HG03108 (cell line): ENCODE measurements around the gene PIP5K1C.
"Not testable (repeated sequence)": the region's sequence is repeated elsewhere in the genome, so short reads cannot be mapped to it uniquely, and the experiment has no call there.

Source experiments
- ATAC-seq: cut with Tn5 transposase; IDR thresholded peaks from one replicate; pipeline ENCODE4 v1.9.1; 2021; ENCODE audit warnings: moderate library complexity; ENCODE audit not compliant: unreplicated experiment

The PIP5K1C gene

DNA sequence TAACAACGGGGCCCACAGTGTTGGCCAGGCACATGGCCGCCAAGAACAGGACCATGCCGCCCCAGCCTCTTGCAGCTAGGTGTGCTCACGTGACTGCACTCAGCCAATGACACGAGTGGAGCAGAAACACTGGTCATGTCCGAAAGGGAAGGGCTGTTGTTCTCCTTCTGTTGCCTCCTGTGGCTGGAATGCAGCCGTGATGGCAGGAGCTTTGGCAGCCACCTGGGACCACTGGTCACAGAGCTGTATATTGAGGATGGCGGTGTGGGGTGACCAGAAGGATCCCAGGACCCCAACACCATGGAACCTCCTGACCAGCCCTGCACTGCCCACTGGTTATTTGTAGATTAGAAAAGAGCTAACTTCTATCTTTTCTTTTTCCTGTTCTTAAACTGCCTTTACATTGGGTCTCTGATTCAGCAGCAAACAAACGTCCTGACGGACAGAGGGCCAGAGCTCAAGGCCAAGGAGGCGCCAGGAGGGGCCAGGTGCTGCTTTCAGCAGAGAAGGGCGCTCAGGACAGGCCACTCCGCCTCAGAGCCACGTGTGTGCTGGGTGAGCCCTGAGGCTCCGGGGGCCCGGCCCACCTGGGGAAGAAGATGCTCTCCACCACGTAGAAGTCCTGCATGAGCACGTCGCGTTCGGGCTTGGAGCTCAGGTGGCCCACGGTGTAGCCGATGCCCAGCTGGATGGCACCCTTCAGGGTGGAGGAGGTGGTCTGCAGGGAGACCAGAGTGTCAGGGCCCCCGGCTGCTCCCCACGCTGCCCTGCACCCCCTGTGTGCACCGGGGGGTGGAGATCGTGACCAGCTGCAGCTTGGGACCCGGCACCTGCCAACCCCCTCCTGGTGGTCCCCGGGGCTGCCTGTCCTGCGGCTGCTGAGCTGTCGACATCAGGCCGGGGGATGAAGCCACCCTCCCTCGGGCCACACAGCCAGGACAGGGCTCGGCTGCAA, 38.7 kb downstream of the PIP5K1C start:
- ATAC-seq: no peak

DNA sequence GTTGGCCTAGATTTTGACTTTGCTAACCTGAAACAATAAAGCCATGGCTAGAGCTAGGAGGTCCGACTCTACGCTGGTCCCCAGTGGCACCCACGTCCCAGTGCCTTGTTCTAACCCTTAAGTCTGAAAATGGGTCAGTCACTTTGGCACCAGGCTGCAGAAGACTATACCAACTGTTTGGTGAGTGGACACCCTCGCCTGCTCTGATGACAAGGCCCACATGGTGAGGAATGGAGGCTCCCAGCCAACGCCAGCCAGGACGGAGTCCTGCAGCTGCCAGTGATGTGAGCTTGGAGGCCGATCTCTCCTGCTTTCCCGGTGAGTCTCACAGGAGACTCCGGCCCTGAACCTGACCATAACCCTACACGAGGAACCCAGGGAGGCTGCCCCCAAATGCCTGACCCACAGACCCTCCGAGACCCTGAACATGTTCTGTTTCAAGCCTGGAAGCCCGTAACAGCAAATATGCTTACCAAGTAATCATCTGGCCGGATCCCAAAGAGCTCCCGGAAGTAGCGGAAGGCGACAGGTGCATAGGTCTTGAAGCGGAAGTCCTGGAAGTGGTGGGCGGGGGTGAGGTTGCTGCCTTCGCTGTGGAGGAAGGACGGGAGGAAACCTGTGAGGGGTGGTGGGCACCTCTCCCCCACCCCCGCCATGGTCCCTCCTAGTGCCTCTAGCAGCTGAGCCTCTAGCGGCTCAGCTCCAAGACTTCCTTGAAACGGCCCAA, 39.6 kb downstream of the PIP5K1C start:
- no peak for ATAC-seq

DNA sequence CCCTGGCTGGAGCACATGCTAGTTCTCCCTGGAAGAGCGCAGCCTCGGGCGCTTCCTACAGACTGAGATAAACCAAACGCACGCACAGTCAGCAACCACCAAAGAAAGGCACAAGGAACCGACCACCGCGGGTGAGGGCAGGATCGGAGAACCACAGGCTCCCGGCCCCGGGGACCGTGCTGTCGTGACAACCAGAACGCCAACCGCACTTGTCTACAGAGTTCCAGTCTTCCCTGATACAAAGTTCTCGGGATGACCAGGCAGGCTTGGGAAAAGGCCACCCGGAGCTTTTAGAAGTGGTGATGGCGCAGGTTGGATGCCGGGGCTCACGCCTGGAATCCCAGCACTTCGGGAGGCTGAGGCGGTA, 40.5 kb downstream of the PIP5K1C start:
- ATAC-seq: no peak

DNA sequence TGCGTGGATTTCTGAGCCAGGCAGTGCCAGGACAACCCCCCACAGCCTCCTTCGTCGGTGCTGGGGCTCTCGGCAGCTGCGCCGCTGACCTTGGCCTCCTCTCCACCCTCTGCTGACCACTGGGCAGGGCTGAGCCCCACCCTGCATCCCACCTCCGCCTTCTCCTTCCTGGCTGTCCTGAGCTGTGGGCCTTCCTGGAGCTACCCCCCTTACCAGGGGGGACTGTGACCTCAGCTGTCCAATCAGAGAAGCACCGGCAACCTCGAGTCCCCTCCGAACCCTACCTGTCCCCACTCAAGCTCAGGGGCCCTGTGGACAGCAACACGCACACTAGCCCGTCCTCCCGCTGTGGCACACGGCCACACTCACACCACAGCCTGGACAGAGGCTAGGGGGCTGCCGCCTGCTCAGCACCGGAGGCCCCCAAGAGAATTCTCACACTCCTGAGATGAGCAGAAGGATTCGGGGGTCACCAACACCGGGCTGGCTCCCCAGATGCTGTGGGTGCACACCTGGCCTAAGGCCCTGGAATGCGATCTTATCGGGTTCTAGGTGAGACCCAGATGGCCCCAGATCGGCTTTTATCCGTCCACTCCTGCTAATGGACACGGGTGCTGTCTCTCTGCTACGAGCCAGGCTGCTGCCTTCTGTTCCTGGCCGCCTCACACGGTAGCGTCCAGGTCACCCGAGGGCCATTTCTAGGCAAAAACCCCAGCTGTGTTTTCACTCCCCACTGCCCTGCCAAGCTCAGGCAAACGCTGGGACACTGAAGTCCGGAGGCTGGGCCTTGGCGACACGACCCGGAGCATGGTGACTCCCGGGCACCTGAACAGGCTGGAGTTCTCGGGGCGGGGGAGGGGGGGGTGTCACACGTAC, 41.2 kb downstream of the PIP5K1C start:
- no peak for ATAC-seq

DNA sequence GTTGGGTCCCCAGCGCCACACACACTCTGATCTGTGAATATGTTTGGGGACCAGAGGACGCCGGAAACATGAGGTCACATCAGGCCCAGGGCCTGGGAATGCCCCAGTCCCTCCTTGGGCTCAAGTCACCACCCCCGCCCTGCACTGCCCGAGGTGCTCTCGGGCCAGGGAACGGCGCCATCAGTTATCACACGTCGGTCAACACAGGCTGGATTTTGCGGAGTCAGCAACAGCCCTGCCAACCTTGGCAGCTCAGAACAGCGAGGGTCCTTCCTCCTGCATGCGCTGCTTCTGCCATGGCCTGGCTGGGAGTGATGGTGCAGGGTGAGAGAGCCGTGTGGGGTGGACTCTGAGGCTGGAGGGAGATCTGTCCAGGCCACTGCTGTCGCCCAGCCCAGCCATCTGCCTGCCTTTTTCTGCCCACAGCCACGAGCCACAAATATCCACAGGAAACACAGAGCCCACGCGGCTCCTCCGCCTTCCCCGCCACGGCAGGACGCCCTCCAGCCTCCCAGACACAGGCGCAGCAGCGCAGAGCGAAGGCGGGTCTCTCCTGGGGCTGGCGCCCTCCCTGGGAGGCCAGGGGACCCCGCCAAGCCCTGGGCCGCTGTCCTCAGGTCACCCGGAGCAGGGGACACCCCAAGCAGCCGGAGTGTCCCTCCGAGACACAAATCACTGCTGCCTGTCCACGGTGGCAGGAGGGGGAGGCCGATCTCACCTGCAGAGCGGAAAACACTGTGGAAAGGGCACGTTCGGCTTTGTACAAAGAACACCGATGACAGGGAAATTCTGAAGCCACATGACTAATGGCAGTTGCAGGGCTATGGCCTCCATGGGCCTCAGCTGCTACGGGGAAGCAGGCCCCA, 42.0 kb downstream of the PIP5K1C start:
- no peak for ATAC-seq

DNA sequence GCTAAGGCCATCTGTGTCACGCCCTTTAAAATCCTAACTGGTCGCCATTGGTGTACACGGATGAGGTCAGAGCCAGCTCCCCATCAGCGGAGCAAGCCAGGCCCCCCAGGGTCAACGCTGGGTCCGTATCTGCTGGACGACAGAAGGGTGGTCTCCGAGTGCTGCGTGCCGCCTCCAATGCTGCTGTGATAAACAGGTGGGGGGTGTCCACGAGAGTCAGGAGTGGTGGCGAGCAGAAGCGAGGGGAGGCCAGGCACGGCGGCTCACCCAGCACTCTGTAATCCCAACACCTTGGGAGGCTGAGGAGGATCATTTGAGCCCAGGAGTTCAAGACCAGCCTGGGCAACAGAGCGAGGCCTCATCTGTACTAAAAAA, 42.9 kb downstream of the PIP5K1C start:
- no peak for ATAC-seq

DNA sequence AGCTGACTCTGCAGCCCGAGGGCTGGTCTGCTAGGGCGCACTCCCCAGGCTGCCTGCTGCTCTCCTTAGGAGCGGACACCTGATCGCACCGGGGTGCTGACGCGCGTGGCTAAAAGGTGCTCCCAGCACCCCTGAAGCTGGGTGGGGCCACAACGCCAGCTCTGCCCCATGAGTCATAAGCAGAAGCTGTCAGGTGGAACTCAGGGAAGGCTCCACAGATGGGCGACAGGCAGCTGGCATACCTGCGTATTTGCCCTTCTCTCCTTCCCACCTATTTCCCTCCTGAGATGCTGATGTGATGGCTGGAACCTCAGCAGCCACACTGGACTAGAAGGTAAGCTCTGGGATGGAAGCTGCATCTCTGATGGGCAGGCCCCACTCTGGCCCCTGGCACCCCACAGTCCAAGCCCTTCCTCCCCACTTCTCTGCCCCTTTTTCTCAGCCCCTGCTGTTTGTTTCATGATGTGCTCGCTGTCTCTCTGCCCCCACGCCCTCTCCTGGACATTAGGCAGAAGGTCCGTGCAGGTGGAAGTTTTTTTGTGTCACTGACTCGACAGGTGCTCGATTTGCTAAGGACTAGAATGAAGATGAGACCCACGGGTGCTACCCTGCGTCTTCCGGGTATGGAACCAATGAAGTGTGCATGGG, 43.4 kb downstream of the PIP5K1C start:
- no peak for ATAC-seq

DNA sequence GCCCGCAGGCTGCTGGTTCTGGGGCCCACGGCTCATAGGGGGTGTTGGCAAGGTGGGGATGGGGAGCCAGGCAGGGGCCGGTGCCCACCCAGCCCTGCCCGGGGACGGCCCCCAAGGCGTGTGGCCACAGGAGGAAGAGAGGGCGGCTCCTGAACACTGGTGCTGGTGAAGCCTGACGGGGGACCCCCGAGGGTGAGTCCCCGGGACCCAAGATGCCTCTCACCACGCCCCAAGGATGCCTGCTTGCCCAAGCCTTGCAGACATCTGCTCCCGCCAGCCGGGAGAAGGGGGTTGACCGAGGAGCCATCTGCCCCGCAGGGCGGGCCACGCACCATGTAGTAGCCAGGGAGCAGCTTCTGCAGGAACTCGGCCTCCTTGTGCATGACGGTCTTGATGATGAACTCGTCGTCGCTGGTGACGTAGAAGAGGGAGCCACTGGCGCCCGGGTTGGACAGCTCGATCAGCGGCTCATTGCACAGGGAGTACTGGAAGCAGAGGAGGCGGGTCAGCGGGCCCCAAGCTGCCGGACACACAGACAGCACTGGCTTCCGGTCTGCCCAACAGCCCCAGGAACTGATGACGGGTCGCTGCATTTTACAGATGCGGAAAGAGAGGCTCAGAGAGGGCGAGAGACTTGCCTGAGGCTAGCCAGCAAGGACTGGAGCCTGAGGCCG, 44.1 kb downstream of the PIP5K1C start:
- no peak for ATAC-seq

DNA sequence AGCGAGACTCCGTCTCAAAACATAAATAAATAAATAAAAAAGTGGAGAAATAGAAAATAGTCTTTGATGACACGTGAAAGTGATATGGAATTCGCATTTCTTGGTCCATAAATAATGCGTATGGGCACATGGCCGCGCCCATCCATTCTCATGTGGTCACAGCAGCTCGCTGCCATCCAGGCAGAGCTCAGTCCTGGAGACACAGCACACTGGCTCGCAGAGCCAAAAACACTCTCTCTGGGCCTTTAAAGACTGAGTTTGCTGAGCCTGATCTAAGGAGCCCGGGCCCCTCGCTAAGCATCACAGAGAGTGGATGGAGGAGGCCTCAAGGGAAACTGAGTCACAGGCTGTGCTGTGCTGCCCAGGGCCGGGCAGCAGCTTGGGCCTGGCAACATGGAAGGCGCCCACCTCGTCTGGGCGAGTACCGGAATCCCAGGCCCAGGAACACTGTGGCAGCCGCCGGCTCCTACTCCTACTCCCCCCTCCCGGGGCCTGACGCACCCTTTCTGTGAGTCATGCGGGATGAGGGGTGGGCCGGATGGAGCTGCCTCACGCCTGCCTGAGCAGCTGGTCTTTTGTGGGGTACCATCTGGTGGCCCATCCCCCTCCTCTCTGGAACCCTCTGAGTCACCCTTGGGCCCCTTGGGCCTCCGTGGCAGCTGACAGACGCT, 44.7 kb downstream of the PIP5K1C start:
- no peak for ATAC-seq

DNA sequence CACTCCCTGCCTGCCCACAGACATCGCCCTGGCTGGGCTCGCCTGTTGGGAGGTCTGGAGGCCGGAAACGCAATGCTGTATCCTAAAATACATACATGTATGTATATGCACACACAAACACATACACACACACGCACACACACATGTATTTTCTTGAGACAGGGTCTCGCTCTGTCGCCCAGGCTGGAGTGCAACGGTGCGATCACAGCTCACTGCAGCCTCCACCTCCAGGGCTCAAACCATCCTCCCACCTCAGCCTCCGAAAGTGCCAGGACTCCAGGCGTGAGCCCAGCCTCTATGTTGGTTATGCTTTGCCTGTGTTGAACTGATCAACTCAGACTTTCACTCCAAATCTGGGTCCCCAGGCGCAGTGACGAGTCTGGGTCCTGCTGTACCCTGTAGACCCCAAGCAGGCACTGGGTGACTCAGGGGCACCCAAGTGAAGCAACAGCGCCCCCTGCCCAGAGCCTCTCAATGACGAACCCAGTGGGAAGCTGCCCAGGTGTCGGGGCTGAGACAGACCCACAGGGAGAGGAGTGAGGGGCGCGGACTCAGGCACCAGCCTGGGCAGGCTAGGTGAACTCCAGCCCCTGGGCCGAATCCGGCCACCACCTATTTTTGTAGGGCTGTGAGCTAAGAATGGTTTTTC, 46.3 kb downstream of the PIP5K1C start:
- ATAC-seq: no peak

DNA sequence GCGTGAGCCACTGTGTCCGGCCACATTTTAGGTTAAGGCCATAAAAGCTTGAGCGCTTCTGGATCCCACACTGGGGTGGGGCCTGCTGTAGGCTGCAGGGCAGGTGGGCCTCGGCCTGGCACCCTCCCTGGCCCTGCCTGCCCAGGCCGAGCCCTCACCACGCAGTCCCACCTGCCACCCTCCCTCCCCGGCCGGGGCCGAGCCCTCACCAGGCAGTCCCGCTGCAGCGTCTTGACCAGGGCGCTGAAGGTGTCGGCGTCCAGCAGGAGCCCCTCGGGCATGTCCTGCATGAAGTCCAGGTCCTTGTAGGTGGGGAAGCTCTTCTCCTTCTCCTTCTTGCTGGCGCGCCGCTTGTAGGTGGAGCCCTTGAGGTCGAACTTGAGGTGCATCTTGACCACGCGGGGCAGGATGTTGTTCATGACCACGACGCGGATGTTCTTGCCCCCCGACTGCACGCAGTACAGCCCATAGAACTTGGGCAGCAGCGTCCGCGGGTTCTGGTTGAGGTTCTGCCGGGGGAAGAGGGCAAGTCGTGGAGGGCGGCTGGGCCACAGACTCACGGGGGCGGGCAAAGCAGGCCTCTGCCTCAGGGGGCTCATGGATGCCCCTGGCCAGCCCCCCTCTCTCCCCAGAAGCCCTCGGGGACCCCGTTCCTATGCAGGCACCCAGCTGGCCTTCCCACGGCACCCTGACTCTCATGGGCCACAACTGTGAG, 47.0 kb downstream of the PIP5K1C start:
- ATAC-seq: no peak

DNA sequence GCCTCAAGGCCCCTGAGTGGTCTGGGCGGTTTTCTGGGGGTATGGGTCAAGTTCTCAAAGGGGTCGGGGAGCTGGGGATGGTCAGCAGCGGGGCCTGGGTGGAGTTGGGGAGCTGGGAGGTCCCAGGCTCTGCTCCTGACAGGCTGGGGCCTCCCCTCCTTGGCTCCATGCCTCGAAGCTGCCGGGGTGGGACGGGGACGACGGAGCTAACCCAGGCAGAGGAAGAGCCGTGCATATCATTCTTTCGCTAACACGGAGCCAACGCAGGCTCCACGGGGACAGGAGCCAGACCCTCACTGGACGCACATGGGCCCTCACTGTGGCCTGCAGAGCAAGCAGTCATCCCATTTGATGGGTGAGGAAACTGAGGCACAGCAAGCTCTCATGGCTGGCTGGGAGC, 47.8 kb downstream of the PIP5K1C start:
- no peak for ATAC-seq

DNA sequence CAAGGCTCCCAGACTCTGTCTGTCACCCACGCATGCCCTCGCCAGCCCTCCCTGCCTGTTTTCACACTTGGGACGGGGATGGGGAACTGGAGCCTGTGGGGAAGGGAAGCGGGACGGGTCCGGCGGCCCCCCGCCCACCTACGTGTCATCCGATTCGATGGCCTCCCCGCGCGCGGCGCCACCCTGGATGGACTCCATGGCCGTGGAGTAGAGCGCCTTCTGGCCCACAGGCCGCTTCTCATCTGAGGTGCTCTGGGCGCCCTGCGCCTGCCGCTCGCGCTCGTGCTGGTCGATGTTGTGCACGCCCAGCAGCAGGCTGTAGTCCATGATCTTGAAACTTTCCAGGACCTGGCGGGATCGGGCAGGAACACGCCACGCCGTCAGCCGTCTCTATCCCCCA, 48.6 kb downstream of the PIP5K1C start:
- ATAC-seq: no peak

DNA sequence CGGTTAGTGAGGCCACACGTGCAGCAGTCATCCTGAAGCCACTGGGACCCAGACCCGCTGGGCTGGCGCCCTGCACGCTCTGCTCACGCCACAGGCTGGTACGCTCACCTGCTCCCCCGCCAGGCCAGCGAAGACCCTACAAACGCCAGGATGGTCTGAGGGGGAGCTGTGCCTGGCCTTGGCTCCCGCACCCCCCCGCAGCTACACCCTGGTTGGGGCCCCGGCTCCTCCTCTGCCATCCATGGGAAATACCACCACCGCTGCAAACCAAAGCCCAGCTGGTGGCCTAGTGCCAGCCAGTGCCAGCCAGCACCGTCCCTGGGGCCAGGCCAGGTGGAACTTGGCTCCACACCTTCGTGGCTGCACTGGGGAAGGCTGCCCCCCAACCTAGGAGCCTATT, 50.4 kb downstream of the PIP5K1C start:
- no peak for ATAC-seq

DNA sequence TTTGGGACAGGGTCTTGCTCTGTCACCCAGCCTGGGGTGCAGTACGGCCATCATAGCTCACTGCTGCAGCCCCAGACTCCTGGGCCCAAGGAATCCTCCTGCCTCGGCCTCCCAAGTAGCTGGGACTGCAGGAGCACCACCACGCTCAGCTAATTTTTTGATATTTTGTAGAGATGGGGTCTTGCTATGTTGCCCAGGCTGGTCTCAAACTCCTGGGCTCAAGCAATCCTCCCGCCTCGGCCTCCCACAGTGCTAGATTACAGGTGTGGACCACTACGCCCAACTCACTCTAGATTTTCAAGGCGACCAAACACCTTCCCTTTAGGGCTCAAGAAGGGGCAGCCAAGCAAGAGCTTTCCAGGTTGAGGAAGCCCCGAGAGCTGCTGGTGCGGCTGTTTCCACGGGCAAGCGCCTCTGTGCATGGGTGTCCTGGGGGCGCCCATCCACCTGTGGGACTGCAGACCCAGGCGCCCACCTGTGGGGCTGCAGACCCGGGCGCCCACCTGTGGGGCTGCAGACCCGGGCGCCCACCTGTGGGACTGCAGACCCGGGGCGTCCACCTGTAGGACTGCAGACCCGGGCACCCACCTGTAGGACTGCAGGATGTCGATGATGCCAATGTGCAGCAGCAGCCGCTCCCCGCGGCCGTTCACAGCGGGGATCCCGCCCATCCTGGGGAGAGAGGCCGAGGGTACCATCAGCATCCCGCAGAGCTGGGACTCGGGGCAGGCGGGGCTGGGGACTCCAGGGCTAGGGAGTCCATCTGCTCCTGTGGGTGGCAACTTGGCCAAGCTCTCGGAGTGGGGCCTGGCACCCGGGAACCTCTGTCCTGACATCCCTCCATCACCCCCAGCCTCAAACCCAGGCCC, 52.0 kb downstream of the PIP5K1C start:
- no peak for ATAC-seq

DNA sequence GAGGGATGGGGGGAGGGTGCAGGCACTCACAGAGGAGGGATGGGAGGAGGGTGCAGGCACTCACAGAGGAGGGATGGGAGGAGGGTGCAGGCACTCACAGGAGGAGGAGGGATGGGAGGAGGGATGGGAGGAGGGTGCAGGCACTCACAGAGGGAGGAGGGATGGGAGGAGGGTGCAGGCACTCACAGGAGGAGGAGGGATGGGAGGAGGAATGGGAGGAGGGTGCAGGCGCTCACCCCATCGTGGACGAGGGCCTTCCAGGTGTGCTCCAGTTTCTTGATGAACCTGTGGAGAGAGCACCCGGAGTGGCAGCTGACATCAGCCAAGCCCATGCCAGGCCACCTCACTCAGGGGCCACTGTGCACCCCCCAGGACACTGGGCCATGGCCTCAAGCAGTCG, 53.2 kb downstream of the PIP5K1C start:
- ATAC-seq: not testable (repeated sequence)
